H1 (cell line): Measurements from ENCODE around the gene VPS26A. TPM values are rescaled to one million over a fixed set of nuclear protein-coding genes. Genes with fewer than 3 reads are reported as not detected.

ENCODE experiments used
- CTCF ChIA-PET: fragments of 300-600 bp; sonication (Branson Sonifier 250); formaldehyde crosslinking; loops from one replicate; lab custom pipeline; 2021; ENCODE audit not compliant: partially characterized antibody; lab: Charles Lee
- POLR2A ChIA-PET: fragments of 300-600 bp; sonication (Branson Sonifier 250); formaldehyde crosslinking; loops from one replicate; lab custom pipeline; 2021; ENCODE audit warnings: inconsistent platforms; ENCODE audit not compliant: partially characterized antibody; lab: Charles Lee
- DNase-seq, 2 experiments: peaks; one replicate each; pipeline versions ENCODE4 v3.0.0 to v3.0.0-alpha.2; 2010 to 2022; ENCODE audit warnings: low spot score in 2 of 2, low read depth in 1 of 2, mixed read lengths in 1 of 2
- FAIRE-seq: peaks from 2 replicates; lab custom pipeline; 2011; peaks lifted over from hg19 to GRCh38; lab: Jason Lieb, UNC
- H2AFZ ChIP-seq: 2 replicates; pipeline ENCODE4 v1.8.1; 2012; ENCODE audit warnings: low read length, inconsistent platforms
- H2AK5ac ChIP-seq: 2 replicates; pipeline ENCODE4 v1.6.1; 2013; ENCODE audit warnings: low read depth, low read length
- H2BK120ac ChIP-seq: replicated peaks from 2 replicates; pipeline ENCODE3; 2013; ENCODE audit warnings: low read depth, low read length, inconsistent platforms
- H2BK12ac ChIP-seq: 2 replicates; pipeline ENCODE4 v1.6.1; 2013; ENCODE audit warnings: low read depth, low read length
- H2BK15ac ChIP-seq: 2 replicates; pipeline ENCODE4 v1.6.1; 2013; ENCODE audit warnings: low read length
- H2BK20ac ChIP-seq: 2 replicates; pipeline ENCODE4 v1.6.1; 2013; ENCODE audit warnings: low read length
- H2BK5ac ChIP-seq: 2 replicates; pipeline ENCODE4 v1.6.1; 2013; ENCODE audit warnings: low read depth, low read length
- H3K14ac ChIP-seq: 2 replicates; pipeline ENCODE4 v1.6.1; 2013; ENCODE audit warnings: inconsistent platforms; ENCODE audit not compliant: insufficient read length
- H3K18ac ChIP-seq: 2 replicates; pipeline ENCODE4 v1.6.1; 2013; ENCODE audit warnings: low read length; ENCODE audit errors: extremely low read depth
- H3K23ac ChIP-seq: 2 replicates; pipeline ENCODE4 v1.6.1; 2013; ENCODE audit warnings: inconsistent platforms; ENCODE audit not compliant: insufficient read length
- H3K23me2 ChIP-seq: 2 replicates; pipeline ENCODE4 v1.6.1; 2013; ENCODE audit warnings: low read depth, low read length
- H3K27ac ChIP-seq: 2 replicates; pipeline ENCODE4 v1.6.1; 2011; ENCODE audit warnings: low read depth, low read length, inconsistent platforms
- H3K27me3 ChIP-seq, 4 experiments: replicated peaks in 1 of 4; 1 replicate in 1 of 4; 2 replicates in 3 of 4; pipeline versions ENCODE4 v1.6.1 to v1.8.1; 2011 to 2013; ENCODE audit warnings: low read length in 3 of 4, mild to moderate bottlenecking in 3 of 4, inconsistent platforms in 2 of 4, mixed read lengths in 2 of 4, moderate library complexity in 1 of 4; ENCODE audit not compliant: control insufficient read depth in 3 of 4, insufficient read depth in 3 of 4; ENCODE audit errors: extremely low read depth in 1 of 4
- H3K36me3 ChIP-seq, 4 experiments: 2 replicates each; pipeline versions ENCODE4 v1.6.1 to v1.8.1; 2011 to 2013; ENCODE audit warnings: mild to moderate bottlenecking in 4 of 4, low read length in 3 of 4, moderate library complexity in 2 of 4, control low read depth in 1 of 4, inconsistent platforms in 1 of 4; ENCODE audit not compliant: insufficient read depth in 4 of 4, control insufficient read depth in 2 of 4
- H3K4ac ChIP-seq: replicated peaks from 2 replicates; pipeline ENCODE3; 2013; ENCODE audit warnings: low read length, low read depth, mixed read lengths, inconsistent platforms; ENCODE audit not compliant: insufficient read length
- H3K4me1 ChIP-seq, 4 experiments: replicated peaks in 1 of 4; 1 replicate in 1 of 4; 2 replicates in 3 of 4; pipeline versions ENCODE4 v1.6.1 to v1.8.1; 2011 to 2013; ENCODE audit warnings: low read length in 3 of 4, inconsistent platforms in 2 of 4, mixed read lengths in 1 of 4; ENCODE audit not compliant: insufficient read depth in 4 of 4, control insufficient read depth in 3 of 4
- H3K4me2 ChIP-seq, 2 experiments: 2 replicates each; pipeline versions ENCODE4 v1.6.1 to v1.8.1; 2011 to 2013; ENCODE audit warnings: low read depth in 2 of 2, low read length in 2 of 2, control low read depth in 1 of 2, inconsistent platforms in 1 of 2, mild to moderate bottlenecking in 1 of 2; ENCODE audit not compliant: insufficient read depth in 1 of 2
- H3K4me3 ChIP-seq, 4 experiments: fragments of 200-600, 300-600 bp in 1 of 4; sonication (generic), shearing (Covaris generic), sonication (Bioruptor Twin) in 1 of 4; 2 replicates each; pipeline versions ENCODE4 v1.5.1 to v1.8.1; 2011 to 2016; ENCODE audit warnings: low read length in 4 of 4, low read depth in 3 of 4, control low read depth in 2 of 4, inconsistent platforms in 2 of 4, mild to moderate bottlenecking in 2 of 4, mixed read lengths in 1 of 4, moderate library complexity in 1 of 4; ENCODE audit not compliant: insufficient read depth in 2 of 4; ENCODE audit errors: extremely low read depth in 1 of 4
- H3K56ac ChIP-seq: replicated peaks from 2 replicates; pipeline ENCODE3; 2013; ENCODE audit warnings: low read depth, mild to moderate bottlenecking, mixed read lengths, low read length, inconsistent platforms; ENCODE audit not compliant: insufficient read length
- H3K79me1 ChIP-seq: 2 replicates; pipeline ENCODE4 v1.6.1; 2013; ENCODE audit warnings: low read depth, low read length, control low read depth
- H3K79me2 ChIP-seq, 2 experiments: 2 replicates each; pipeline versions ENCODE4 v1.6.1 to v1.8.1; 2012 to 2013; ENCODE audit warnings: low read length in 2 of 2, mild to moderate bottlenecking in 2 of 2, inconsistent platforms in 1 of 2; ENCODE audit not compliant: insufficient read depth in 2 of 2, control insufficient read depth in 1 of 2
- H3K9ac ChIP-seq, 4 experiments: replicated peaks in 1 of 4; 1 replicate in 1 of 4; 2 replicates in 3 of 4; pipeline versions ENCODE4 v1.6.1 to v1.8.1; 2011 to 2013; ENCODE audit warnings: low read depth in 3 of 4, low read length in 3 of 4, control low read depth in 2 of 4, mild to moderate bottlenecking in 2 of 4, moderate library complexity in 2 of 4, inconsistent platforms in 1 of 4; ENCODE audit errors: extremely low read depth in 1 of 4
- H3K9me3 ChIP-seq, 2 experiments: 2 replicates each; pipeline versions ENCODE4 v1.6.1 to v1.8.1; 2012 to 2013; ENCODE audit warnings: mild to moderate bottlenecking in 2 of 2, moderate library complexity in 2 of 2, control low read depth in 1 of 2, inconsistent platforms in 1 of 2, low read depth in 1 of 2, low read length in 1 of 2, mixed read lengths in 1 of 2; ENCODE audit not compliant: insufficient read depth in 2 of 2
- H4K20me1 ChIP-seq, 2 experiments: replicated peaks in 1 of 2; 2 replicates each; pipeline versions ENCODE3 to v1.8.1; 2011 to 2013; ENCODE audit warnings: inconsistent platforms in 2 of 2, low read length in 2 of 2, mild to moderate bottlenecking in 1 of 2; ENCODE audit not compliant: insufficient read depth in 2 of 2, control insufficient read depth in 1 of 2
- H4K5ac ChIP-seq: 2 replicates; pipeline ENCODE4 v1.6.1; 2013; ENCODE audit warnings: low read length, low read depth, mixed read lengths, inconsistent platforms; ENCODE audit not compliant: insufficient read length
- H4K8ac ChIP-seq: 2 replicates; pipeline ENCODE4 v1.8.0; 2013; ENCODE audit warnings: mild to moderate bottlenecking, moderate library complexity, low read length, inconsistent platforms; ENCODE audit not compliant: insufficient read depth; ENCODE audit errors: extremely low read depth
- H4K91ac ChIP-seq: replicated peaks from 2 replicates; pipeline ENCODE3; 2013; ENCODE audit warnings: low read length, mixed read lengths, inconsistent platforms; ENCODE audit not compliant: insufficient read length
- EZH2 ChIP-seq: fragments of 200-600 bp; sonication (generic); IDR thresholded peaks from 2 replicates; pipeline ENCODE4 v1.7.1; 2012; ENCODE audit warnings: low read depth, mild to moderate bottlenecking, moderate library complexity, low read length, inconsistent platforms; ENCODE audit not compliant: severe bottlenecking
- GTF2F1 ChIP-seq: IDR thresholded peaks from 2 replicates; pipeline ENCODE4 v1.6.1; 2012; ENCODE audit warnings: low read depth, low read length, improper control_type of control experiment, borderline replicate concordance
- RBBP5 ChIP-seq: IDR thresholded peaks from 2 replicates; pipeline ENCODE4 v1.7.1; 2012; ENCODE audit warnings: low read depth, mild to moderate bottlenecking, inconsistent platforms, low read length, moderate library complexity, borderline replicate concordance
- SP4 ChIP-seq: IDR thresholded peaks from 2 replicates; pipeline ENCODE4 v1.6.1; 2012; ENCODE audit warnings: low read length, inconsistent platforms
- TEAD4 ChIP-seq: IDR thresholded peaks from 2 replicates; pipeline ENCODE4 v1.6.1; 2012; ENCODE audit warnings: low read depth, low read length, inconsistent platforms, mixed read lengths
- YY1 ChIP-seq: IDR thresholded peaks from 2 replicates; pipeline ENCODE4 v1.6.1; 2011; ENCODE audit warnings: low read depth, mild to moderate bottlenecking, low read length
- WGBS, 2 experiments: shearing (Covaris generic) in 1 of 2; methylation state at CpG; one replicate each; pipeline versions ENCODE4 v1.1.6 to v1.1.7; 2013 to 2015; ENCODE audit warnings: low lambda C conversion rate in 2 of 2, mixed read lengths in 2 of 2, inconsistent platforms in 1 of 2, low coverage in 1 of 2, missing lambda C conversion rate in 1 of 2; ENCODE audit not compliant: insufficient replicate concordance in 2 of 2, insufficient coverage in 1 of 2, insufficient read length in 1 of 2; ENCODE audit errors: extremely low coverage in 1 of 2, missing lambda C conversion rate in 1 of 2; 5-methylcytosine and 5-hydroxymethylcytosine counted together
- polyA plus RNA-seq, 7 experiments: library from polyadenylated mRNA; depleted of rRNA in 3 of 7; stranded (reverse) in 5 of 7; unstranded in 2 of 7; fragments of >200 nt in 5 of 7; fragments of 200-250 nt in 2 of 7; gene quantifications; 1 replicate in 5 of 7; 2 replicates in 1 of 7; 4 replicates in 1 of 7; pipeline versions ENCODE4 v1.2.1 to v1.2.3, GENCODE V29; 2011 to 2013; ENCODE audit warnings: missing spikeins in 2 of 7, mixed read lengths in 2 of 7
- total RNA-seq: library from RNA; stranded (reverse); fragmentation: NEBNext Ultra II Directional; extraction: Animal tissue kit (Norgen Biotek cat#: 25700); gene quantifications from 2 replicates; pipeline ENCODE4 v1.2.1, GENCODE V29; 2021

VPS26A gene
- total and polyA plus RNA-seq, 2 of the 8 experiments (the other 6 are each of a cell fraction or from before 2014, with no cell fraction given) = 10.7 to 44.8 TPM

GRCh38 chr10:69145864-69146263, 21.9 kb downstream of the VPS26A start:
- Histone ChIP-seq H3K9ac (no peak overlapping the region), H2BK12ac (no peak overlapping the region), H3K79me1 (no peaks in the 10 kb centered on the region; the same call in 1 of the 2 replicates), H2BK120ac (no peak overlapping the region), H3K56ac (no peak overlapping the region), H2AK5ac (no peak overlapping the region), H3K36me3 (no peaks in the 10 kb centered on the region), H3K23ac (no peak overlapping the region), H3K23me2 (no peaks in the 10 kb centered on the region), H2BK20ac (no peak overlapping the region), H3K4me2 (no peak overlapping the region), H3K18ac (no peak overlapping the region), H3K4ac (no peak overlapping the region), H4K91ac (no peak overlapping the region), H3K9me3 (no peaks in the 10 kb centered on the region), H2BK5ac (no peak overlapping the region), H3K27ac (no peak overlapping the region), H4K8ac (no peak overlapping the region), H3K14ac (no peak overlapping the region), H3K4me1 (no peaks in the 10 kb centered on the region), H4K5ac (no peak overlapping the region), H2AFZ (no peak overlapping the region), H4K20me1 (peaks cover 2 to 9% of the 10 kb centered on the region in 2 experiments)
- FAIRE-seq (no peak), DNase-seq (no peak)
- 94% methylated on average over 8 of the region's 8 CpGs; no CpG with 5 or more reads in 1 of the 2 experiments for WGBS, 2 experiments
- ChIA-PET POLR2A (no interaction called here), CTCF (no interaction called here)
- TF ChIP-seq GTF2F1 = no peak
- no peak for TF ChIP-seq TEAD4
- TF ChIP-seq RBBP5 = no peak
- TF ChIP-seq EZH2 = no peak
- TF ChIP-seq YY1 = no peak
- TF ChIP-seq SP4 = no peak
- TF ChIP-seq, all 59 proteins: peak for 0
- Histone ChIP-seq H3K79me2 (peaks cover 0 to 36% of the 10 kb centered on the region in 2 experiments; a peak in 2 of 4 replicates), H3K27me3 (no peaks in the 10 kb centered on the region), H3K4me3 (no peak overlapping the region), H2BK15ac (no peak overlapping the region)
